Bronchial epithelial cell (primary cell): ENCODE data around the gene RPS6KA2. TPM values are rescaled to one million over a fixed set of nuclear protein-coding genes. Genes with fewer than 3 reads are reported as not detected.

Source experiments
- DNase-seq: peaks from one replicate; pipeline ENCODE4 v3.0.0-alpha.2; 2010; ENCODE audit warnings: low read depth
- FAIRE-seq: peaks from 2 replicates; lab custom pipeline; 2011; peaks lifted over from hg19 to GRCh38; lab: Jason Lieb, UNC
- H3K27me3 ChIP-seq: 2 replicates; pipeline ENCODE4 v1.5.1; 2011; ENCODE audit warnings: low read length; ENCODE audit not compliant: control insufficient read depth, insufficient read depth
- H3K36me3 ChIP-seq: 2 replicates; pipeline ENCODE4 v1.5.1; 2011; ENCODE audit warnings: low read length; ENCODE audit not compliant: control insufficient read depth, insufficient read depth
- H3K4me3 ChIP-seq: 2 replicates; pipeline ENCODE4 v1.5.1; 2011; ENCODE audit warnings: mild to moderate bottlenecking, low read depth, low read length, control low read depth
- CTCF ChIP-seq: IDR thresholded peaks from 2 replicates; pipeline ENCODE4 v1.5.1; 2011; ENCODE audit warnings: mild to moderate bottlenecking, moderate library complexity, low read length, control low read depth, inconsistent platforms; ENCODE audit not compliant: insufficient read depth, severe bottlenecking
- total RNA-seq: library from RNA; depleted of rRNA; stranded (reverse); fragments of >200 nt; gene quantifications from 2 replicates; pipeline ENCODE4 v1.2.1, GENCODE V29; 2014

Gene RPS6KA2
- total RNA-seq, 1 donor from 2014 or later: 42.6 TPM

GRCh38 chr6:166612471-166612881 is 14.6 kb downstream of the RPS6KA2 start:
- DNase-seq (no peak), FAIRE-seq (no peak)
- Histone ChIP-seq H3K27me3 (no peaks in the 10 kb centered on the region), H3K36me3 (no peaks in the 10 kb centered on the region), H3K4me3 (no peak overlapping the region)
- no peak for TF ChIP-seq CTCF

- TF ChIP-seq CTCF: no peak
Measured at GRCh38 chr6:166611631-166612030, 15.4 kb downstream of the RPS6KA2 start.

GRCh38 chr6:166610069-166610468 is 17.0 kb downstream of the RPS6KA2 start:
- no peaks in the 10 kb centered on the region for H3K27me3 ChIP-seq

More at GRCh38 chr6:166611631-166612030, 15.4 kb downstream of the RPS6KA2 start:
- no peaks in the 10 kb centered on the region for H3K27me3 ChIP-seq
- H3K36me3 ChIP-seq: no peaks in the 10 kb centered on the region
- FAIRE-seq (no peak), DNase-seq (no peak)
- H3K4me3 ChIP-seq: no peak overlapping the region

GRCh38 chr6:166608774-166609173 is 18.3 kb downstream of the RPS6KA2 start:
- Histone ChIP-seq H3K27me3 (no peaks in the 10 kb centered on the region), H3K4me3 (no peak overlapping the region), H3K36me3 (no peaks in the 10 kb centered on the region)
- FAIRE-seq (no peak), DNase-seq (no peak)
- TF ChIP-seq CTCF: no peak

More at GRCh38 chr6:166610069-166610468, 17.0 kb downstream of the RPS6KA2 start:
- H3K4me3 ChIP-seq: no peak overlapping the region
- H3K36me3 ChIP-seq: no peaks in the 10 kb centered on the region
- no peak for FAIRE-seq
- TF ChIP-seq CTCF: no peak
- no peak for DNase-seq

- H3K36me3 ChIP-seq: no peaks in the 10 kb centered on the region
- no peak for TF ChIP-seq CTCF
- no peaks in the 10 kb centered on the region for H3K27me3 ChIP-seq
- no peak overlapping the region for H3K4me3 ChIP-seq
- FAIRE-seq (no peak), DNase-seq (no peak)
Measured at GRCh38 chr6:166605752-166606151, 21.3 kb downstream of the RPS6KA2 start.

- no peak for FAIRE-seq
- DNase-seq: no peak
Measured at GRCh38 chr6:166604911-166605310, 22.1 kb downstream of the RPS6KA2 start.

More at GRCh38 chr6:166604911-166605310, 22.1 kb downstream of the RPS6KA2 start:
- no peak overlapping the region for H3K4me3 ChIP-seq
- no peak for TF ChIP-seq CTCF
- no peaks in the 10 kb centered on the region for H3K36me3 ChIP-seq
- no peaks in the 10 kb centered on the region for H3K27me3 ChIP-seq
